B cell (primary cell): ENCODE data around the gene PCAT7.

Experiments
- CTCF ChIP-seq: fragments of 200-600 bp; IDR thresholded peaks from one replicate; pipeline ENCODE4 v1.8.0; 2022; ENCODE audit warnings: antibody characterized with exemption, mild to moderate bottlenecking
- EZH2 ChIP-seq: IDR thresholded peaks from 2 replicates; pipeline ENCODE4 v1.6.1; 2012; ENCODE audit warnings: borderline replicate concordance, low read depth, mild to moderate bottlenecking, moderate library complexity, low read length; ENCODE audit not compliant: insufficient read depth, poor library complexity, severe bottlenecking

GRCh38 chr9:94528886-94529285, 26.0 kb upstream of the PCAT7 start:
- TF ChIP-seq CTCF (no peak), EZH2 (no peak)
